Neural progenitor cell (in vitro differentiated cells): ENCODE data around the gene IFITM5. TPM values are rescaled to one million over a fixed set of nuclear protein-coding genes. Genes with fewer than 3 reads are reported as not detected.

Experiments used
- DNase-seq: peaks from one replicate; pipeline ENCODE4 v3.0.0-alpha.2; 2016; ENCODE audit warnings: low spot score
- H2AFZ ChIP-seq: fragments of 200-600 bp; sonication (generic); replicated peaks from 2 replicates; pipeline ENCODE4 v1.6.1; 2016; ENCODE audit warnings: antibody characterized with exemption
- H3F3A ChIP-seq: fragments of 200-600 bp; sonication (generic); 2 replicates; pipeline ENCODE4 v1.6.1; 2016; ENCODE audit warnings: antibody characterized with exemption, low read depth
- H3K27ac ChIP-seq: fragments of 200-600 bp; sonication (generic); 2 replicates; pipeline ENCODE4 v1.5.1; 2016; ENCODE audit warnings: mild to moderate bottlenecking
- H3K27me3 ChIP-seq: fragments of 200-600 bp; sonication (generic); 2 replicates; pipeline ENCODE4 v1.6.1; 2016; ENCODE audit warnings: mild to moderate bottlenecking, moderate library complexity
- H3K36me3 ChIP-seq: fragments of 200-600 bp; sonication (generic); 2 replicates; pipeline ENCODE4 v1.5.1; 2016
- H3K4me1 ChIP-seq: fragments of 200-600 bp; sonication (generic); 2 replicates; pipeline ENCODE4 v1.6.1; 2016; ENCODE audit warnings: mixed run types
- H3K4me2 ChIP-seq: fragments of 200-600 bp; sonication (generic); 2 replicates; pipeline ENCODE4 v1.6.1; 2016
- H3K4me3 ChIP-seq: fragments of 200-600 bp; sonication (generic); 2 replicates; pipeline ENCODE4 v1.5.1; 2016
- H3K79me2 ChIP-seq: fragments of 200-600 bp; sonication (generic); 2 replicates; pipeline ENCODE4 v1.6.1; 2016; ENCODE audit warnings: low read depth
- H3K9ac ChIP-seq: fragments of 200-600 bp; sonication (generic); 2 replicates; pipeline ENCODE4 v1.6.1; 2016
- H3K9me3 ChIP-seq: fragments of 200-600 bp; sonication (generic); 2 replicates; pipeline ENCODE4 v1.5.1; 2016; ENCODE audit warnings: low read depth
- H4K20me1 ChIP-seq: fragments of 200-600 bp; sonication (generic); 2 replicates; pipeline ENCODE4 v1.6.1; 2016; ENCODE audit warnings: low read depth
- H3K27ac Mint-ChIP-seq: 3 replicates; pipeline ENCODE4 v1.8.0; 2021; ENCODE audit warnings: mixed read lengths
- H3K27me3 Mint-ChIP-seq: 2 replicates; pipeline ENCODE4 v1.8.0; 2022; ENCODE audit warnings: low read depth, mild to moderate bottlenecking, inconsistent platforms, moderate library complexity, mixed read lengths; ENCODE audit not compliant: insufficient read depth
- H3K36me3 Mint-ChIP-seq: 3 replicates; pipeline ENCODE4 v1.8.0; 2021; ENCODE audit warnings: mixed read lengths
- H3K4me1 Mint-ChIP-seq: 3 replicates; pipeline ENCODE4 v1.8.0; 2021; ENCODE audit warnings: mixed read lengths
- H3K4me3 Mint-ChIP-seq: 3 replicates; pipeline ENCODE4 v1.8.0; 2021; ENCODE audit warnings: mild to moderate bottlenecking, moderate library complexity, mixed read lengths
- H3K9me3 Mint-ChIP-seq: 3 replicates; pipeline ENCODE4 v1.8.0; 2020; ENCODE audit warnings: mixed read lengths
- CTCF ChIP-seq: fragments of 200-600 bp; sonication (generic); IDR thresholded peaks from 2 replicates; pipeline ENCODE4 v1.5.1; 2017; ENCODE audit warnings: antibody characterized with exemption, mild to moderate bottlenecking
- EZH2 ChIP-seq: fragments of 200-600 bp; sonication (generic); IDR thresholded peaks from 2 replicates; pipeline ENCODE4 v1.6.1; 2017; ENCODE audit warnings: antibody characterized with exemption, mild to moderate bottlenecking, moderate library complexity
- EZH2phosphoT487 ChIP-seq: fragments of 200-600 bp; sonication (generic); IDR thresholded peaks from 2 replicates; pipeline ENCODE4 v1.6.1; 2017; ENCODE audit warnings: antibody characterized with exemption
- total RNA-seq: library from RNA; depleted of rRNA; stranded (reverse); fragments of >200 nt; gene quantifications from 2 replicates; pipeline ENCODE4 v1.2.3, GENCODE V29; 2015; ENCODE audit warnings: low replicate concordance

Gene IFITM5
- total RNA-seq, 1 donor from 2014 or later: not detected

- Histone ChIP-seq H3K27me3 (no peaks in the 10 kb centered on the region), H3K27ac (no peak overlapping the region), H3K79me2 (no peaks in the 10 kb centered on the region), H2AFZ (no peak overlapping the region), H3K4me2 (no peak overlapping the region), H4K20me1 (no peaks in the 10 kb centered on the region), H3K9ac (no peak overlapping the region), H3K4me3 (no peak overlapping the region), H3K36me3 (no peaks in the 10 kb centered on the region), H3K4me1 (peaks cover 7% of the 10 kb centered on the region), H3F3A (no peaks in the 10 kb centered on the region), H3K9me3 (no peaks in the 10 kb centered on the region)
- Mint-ChIP-seq H3K4me1 (peaks cover 13% of the 10 kb centered on the region), H3K4me3 (no peak overlapping the region), H3K9me3 (no peaks in the 10 kb centered on the region), H3K36me3 (no peaks in the 10 kb centered on the region), H3K27ac (peak overlapping the region; percentile 46), H3K27me3 (peaks cover 5% of the 10 kb centered on the region)
- no peak for TF ChIP-seq CTCF
- no peak for TF ChIP-seq EZH2
- no peak for TF ChIP-seq EZH2phosphoT487
- no peak for DNase-seq
Observed at GRCh38 chr11:294780-295179, 4.5 kb downstream of the IFITM5 start.

GRCh38 chr11:293852-294661, 5.3 kb downstream of the IFITM5 start:
- Histone ChIP-seq H3K4me2 (no peak overlapping the region), H3F3A (no peaks in the 10 kb centered on the region), H3K9ac (no peak overlapping the region), H3K27ac (no peak overlapping the region), H3K9me3 (no peaks in the 10 kb centered on the region), H4K20me1 (no peaks in the 10 kb centered on the region), H3K4me1 (peaks cover 12% of the 10 kb centered on the region), H3K36me3 (no peaks in the 10 kb centered on the region), H2AFZ (no peak overlapping the region), H3K79me2 (no peaks in the 10 kb centered on the region), H3K27me3 (no peaks in the 10 kb centered on the region), H3K4me3 (no peak overlapping the region)
- Mint-ChIP-seq H3K9me3 (no peaks in the 10 kb centered on the region), H3K4me1 (peaks cover 13% of the 10 kb centered on the region), H3K36me3 (no peaks in the 10 kb centered on the region), H3K27ac (no peak overlapping the region), H3K4me3 (no peak overlapping the region), H3K27me3 (peaks cover 5% of the 10 kb centered on the region)
- no peak for DNase-seq
- TF ChIP-seq CTCF (no peak), EZH2phosphoT487 (no peak), EZH2 (no peak)

GRCh38 chr11:293271-293851, 6.0 kb downstream of the IFITM5 start:
- Histone ChIP-seq H3K27ac (no peak overlapping the region), H3F3A (no peaks in the 10 kb centered on the region), H3K36me3 (no peaks in the 10 kb centered on the region), H3K9me3 (no peaks in the 10 kb centered on the region), H3K4me1 (peaks cover 14% of the 10 kb centered on the region), H3K4me2 (no peak overlapping the region), H4K20me1 (no peaks in the 10 kb centered on the region), H3K9ac (no peak overlapping the region), H2AFZ (no peak overlapping the region), H3K79me2 (no peaks in the 10 kb centered on the region), H3K27me3 (peaks cover 5% of the 10 kb centered on the region), H3K4me3 (no peak overlapping the region)
- no peaks in the 10 kb centered on the region for H3K9me3 Mint-ChIP-seq
- TF ChIP-seq CTCF (no peak), EZH2 (no peak), EZH2phosphoT487 (no peak)
- H3K36me3 Mint-ChIP-seq: no peaks in the 10 kb centered on the region
- peaks cover 13% of the 10 kb centered on the region for H3K4me1 Mint-ChIP-seq
- H3K27ac Mint-ChIP-seq: no peak overlapping the region
- H3K27me3 Mint-ChIP-seq: peaks cover 5% of the 10 kb centered on the region
- no peak overlapping the region for H3K4me3 Mint-ChIP-seq
- DNase-seq: no peak
